GM10847 (cell line): ENCODE results near the gene ZBTB16.

Experiments
- POLR2A ChIP-seq: IDR thresholded peaks from 2 replicates; pipeline ENCODE4 v1.6.1; 2011; ENCODE audit not compliant: insufficient read length; ENCODE audit errors: extremely low read depth

ZBTB16 gene

DNA sequence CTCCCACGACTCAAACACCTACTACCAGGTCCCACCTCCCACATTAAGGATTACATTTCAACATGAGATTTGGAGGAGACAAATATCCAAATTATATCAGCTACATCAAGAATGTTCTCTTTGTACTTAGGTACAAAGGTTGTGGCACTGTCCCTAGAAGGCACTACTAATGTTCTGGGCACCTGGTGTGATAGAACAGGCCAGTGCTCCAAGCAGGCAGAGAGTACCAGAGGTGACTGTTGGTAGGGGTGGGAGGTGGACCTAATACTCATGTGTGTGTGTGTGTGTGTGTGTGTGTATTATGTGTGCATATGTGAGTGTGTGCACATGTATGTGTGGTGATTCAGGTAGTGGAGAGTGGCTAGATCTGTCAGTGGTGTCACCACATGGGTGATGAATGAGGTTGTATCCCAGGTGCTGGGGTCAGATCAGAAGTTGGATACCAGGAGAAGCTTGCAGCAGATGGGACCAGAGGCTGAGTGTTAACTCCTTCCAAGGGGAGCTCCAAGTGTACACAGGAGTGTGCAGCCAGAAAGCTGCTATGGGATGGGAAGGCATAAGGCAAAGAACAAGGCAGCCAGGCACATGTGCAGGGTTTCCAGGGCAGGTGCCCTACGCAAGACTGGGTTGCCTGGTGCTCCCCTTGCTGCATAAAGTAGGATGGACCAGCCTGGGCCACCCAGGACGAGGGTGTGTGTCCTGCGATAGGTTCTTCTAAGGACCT, 219.0 kb downstream of the ZBTB16 start:
- TF ChIP-seq POLR2A: no peak

DNA sequence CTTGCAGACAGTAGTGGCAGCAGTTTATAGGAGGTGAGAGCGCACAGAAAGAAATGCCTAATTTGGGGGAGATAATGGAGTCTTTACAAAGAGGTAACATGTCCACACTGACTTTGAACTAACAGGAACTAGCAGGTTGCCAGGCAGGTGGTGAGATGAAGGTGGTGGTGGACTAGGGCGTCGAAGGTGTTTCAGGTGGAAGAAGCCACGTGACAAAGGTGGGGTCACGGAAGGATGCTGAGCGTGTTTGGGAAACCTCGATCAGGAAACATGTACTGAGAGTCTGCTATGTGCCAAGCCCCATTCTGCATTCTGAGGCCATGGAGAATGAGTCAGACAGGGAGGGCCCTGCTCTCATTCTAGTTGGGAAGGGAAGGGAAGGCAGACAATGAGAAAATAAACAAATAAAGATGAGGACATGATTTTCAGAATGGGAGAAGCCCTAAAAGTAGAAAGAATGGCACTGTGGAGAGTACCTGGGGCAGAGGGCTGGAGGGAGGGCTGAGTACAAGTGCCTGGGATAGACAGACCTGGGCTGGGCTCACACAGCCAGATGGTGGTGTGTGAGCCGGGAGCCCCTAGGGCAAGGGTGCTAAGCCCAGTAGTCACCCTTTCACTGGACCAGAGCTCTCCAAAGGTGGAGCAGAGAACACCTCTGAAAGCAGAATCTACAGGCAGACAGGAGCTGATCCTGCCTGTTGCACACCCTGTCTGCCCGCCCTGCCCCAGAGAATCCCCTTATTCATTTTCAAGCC, 220.5 kb downstream of the ZBTB16 start:
- no peak for TF ChIP-seq POLR2A

DNA sequence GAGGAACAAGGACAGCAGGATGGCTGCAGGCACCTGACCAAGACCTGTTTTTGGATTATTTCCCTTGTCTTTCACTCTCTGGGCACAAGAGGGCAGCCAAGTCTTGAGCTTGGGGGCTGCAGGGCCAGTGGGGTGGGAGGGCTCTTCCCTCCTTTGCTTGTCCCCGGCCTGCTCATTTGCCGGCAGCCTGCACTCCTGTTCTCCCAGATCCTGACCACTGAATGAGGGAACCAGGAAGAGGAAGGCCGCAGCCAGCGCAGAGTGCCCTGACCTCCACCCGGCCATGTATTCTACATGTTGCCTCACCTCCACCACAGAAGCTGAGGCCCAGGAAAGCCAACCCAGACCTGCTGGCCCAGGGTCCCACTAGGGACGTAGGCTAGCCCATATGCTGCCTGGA, 221.2 kb downstream of the ZBTB16 start:
- no peak for TF ChIP-seq POLR2A

DNA sequence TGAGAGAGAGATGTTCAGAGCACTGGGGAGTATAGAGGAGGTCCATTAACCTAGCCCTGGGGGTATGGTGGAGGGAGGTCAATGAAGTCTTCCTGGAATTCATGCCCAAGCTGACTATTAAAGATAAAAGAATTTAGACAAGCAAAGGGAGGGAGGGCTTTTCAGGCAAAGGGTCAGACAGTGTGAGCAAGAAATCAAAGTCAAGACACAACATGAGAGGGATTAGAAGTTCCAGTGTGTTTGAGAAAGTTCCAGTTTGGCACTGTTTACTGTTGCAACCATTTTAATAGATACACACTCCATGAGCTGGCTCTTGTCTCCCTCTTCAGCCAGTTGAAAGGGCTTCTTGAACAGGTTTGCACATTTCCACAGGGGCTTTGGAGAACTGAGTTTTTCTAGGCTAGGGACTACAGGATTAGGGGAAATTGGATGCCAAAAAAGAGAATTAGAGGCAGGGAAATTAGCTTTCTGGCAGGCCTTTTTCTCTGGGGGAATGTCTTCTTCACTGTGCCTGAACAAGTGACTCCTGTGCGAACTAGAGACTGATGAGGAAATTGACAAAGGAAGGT, 222.0 kb downstream of the ZBTB16 start:
- no peak for TF ChIP-seq POLR2A

DNA sequence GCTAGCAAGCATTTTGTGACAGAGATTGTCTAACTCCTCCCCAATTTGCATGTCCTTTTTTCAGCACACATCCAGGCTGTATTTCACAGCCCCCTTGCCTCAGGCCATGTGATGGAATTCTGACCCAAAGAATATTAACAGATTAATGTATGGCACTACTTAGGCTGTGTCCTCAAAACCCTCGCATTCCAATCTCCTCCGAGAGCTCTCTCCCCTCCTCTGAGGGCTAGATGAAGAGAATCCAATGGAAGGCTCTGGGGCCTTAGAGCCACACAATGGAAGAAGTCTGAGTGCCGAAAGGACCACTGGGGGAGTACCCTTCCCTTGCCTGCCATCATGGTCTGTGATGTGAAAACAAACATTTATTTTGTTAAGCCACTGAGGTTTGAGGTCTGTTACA, 223.0 kb downstream of the ZBTB16 start:
- TF ChIP-seq POLR2A: no peak

DNA sequence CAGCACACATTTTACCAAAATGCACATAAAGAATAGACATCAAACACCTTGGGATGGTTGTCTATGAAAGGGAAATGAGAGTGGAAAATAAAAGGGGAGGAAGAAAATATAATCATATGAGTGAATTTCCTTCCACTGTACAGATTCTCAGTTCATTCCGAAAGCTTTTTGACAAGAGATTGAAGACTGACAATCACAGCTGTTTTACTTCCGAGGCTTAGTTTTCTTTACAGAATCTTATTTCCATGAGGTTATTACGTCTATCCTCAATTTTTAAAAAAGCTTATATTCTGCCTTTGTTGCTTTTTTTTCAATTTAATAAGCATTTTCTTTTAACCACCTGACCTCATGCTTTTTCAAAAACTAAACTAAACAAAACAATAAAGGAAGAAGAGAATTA, 223.9 kb downstream of the ZBTB16 start:
- no peak for TF ChIP-seq POLR2A

DNA sequence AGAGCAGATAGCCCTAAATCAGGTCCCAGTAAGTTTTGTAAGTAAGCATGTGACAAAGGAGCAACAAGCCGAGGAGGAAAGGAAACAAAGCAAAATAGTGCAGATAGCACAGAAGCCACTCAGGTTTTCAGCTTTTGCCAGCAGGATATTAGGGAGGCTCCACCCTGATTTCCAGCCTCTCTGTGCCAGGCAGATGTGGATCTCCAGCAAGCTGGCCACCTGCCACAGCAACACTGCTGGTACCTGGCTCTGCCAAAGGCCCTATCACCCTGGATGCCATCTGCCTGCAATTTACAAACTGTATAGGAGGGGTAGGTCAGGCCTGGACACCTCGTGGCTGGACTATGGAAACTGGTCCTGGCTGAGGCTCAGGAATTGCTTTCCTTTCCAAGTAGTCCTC, 224.5 kb downstream of the ZBTB16 start:
- no peak for TF ChIP-seq POLR2A

DNA sequence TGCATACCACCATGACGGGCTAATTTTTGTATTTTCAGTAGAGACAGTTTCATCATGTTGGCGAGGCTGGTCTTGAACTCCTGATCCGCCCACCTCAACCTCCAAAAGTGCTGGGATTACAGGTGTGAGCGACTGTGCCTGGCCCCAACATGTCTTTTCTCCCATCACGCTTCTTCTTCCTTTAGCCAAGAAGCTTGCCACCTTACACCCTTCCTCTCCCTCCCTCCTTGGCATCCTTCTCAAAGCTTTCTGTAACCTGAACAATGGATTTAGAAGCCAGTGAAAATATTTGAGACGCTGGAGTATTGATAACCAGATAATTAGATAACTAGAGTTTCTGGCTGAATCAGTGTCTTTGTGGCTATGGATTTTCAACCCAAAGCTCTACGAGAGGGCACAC, 225.4 kb downstream of the ZBTB16 start:
- TF ChIP-seq POLR2A: no peak

DNA sequence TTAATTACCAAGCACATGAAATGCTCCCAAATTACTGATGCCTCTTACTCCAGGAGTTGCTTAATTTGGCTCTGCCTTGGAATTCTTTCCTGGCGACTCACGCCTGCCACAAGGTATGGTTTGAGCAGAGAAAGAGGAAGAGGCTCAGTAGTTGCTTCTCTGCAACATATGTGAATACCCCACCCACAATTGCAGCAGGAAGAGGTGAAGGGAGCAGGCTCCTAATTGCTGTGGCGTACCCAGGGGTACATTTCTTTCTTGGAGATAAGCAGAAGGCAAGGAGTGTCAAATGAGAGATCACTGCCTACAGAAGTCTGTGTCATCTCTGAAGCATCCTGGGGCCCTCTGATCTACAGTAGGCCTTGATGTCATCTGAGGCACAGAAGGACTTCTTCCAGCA, 226.1 kb downstream of the ZBTB16 start:
- no peak for TF ChIP-seq POLR2A

DNA sequence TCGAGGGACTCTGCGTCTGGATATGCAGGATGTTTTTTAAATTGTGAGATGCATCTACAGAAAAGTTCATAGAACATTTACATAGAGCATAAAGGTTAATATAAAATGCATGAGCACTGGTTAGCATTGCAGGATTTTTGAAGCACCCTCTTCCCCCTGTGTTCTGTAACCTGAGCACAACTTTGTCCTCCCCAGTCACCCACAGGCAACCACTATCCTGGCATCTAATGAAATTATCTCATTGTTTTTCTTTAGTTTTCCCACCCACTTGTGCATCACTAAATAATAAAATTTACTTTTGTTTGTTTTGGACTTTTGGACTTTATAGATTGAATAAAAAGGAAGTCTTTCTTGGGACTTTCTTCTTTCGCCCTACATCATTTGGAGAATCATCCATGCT, 226.7 kb downstream of the ZBTB16 start:
- TF ChIP-seq POLR2A: no peak

DNA sequence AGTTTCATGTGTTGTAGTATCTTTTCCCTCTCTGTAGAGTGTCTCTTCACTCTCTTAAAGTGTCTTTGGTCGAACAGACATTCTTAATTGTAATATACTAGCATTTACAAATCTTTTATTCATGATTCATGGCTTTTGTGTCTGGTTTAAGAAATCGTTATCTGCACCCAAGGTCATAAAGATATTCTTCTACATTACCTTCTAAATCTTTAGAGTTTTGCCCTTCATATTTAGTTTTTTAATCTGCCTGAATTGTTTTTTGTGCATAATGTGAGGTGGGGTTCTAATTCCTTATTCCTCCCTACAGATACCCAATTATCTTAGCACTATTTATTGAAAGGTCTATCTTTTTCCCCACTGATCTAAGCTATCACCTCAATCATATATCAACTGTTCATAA, 227.6 kb downstream of the ZBTB16 start:
- TF ChIP-seq POLR2A: no peak

DNA sequence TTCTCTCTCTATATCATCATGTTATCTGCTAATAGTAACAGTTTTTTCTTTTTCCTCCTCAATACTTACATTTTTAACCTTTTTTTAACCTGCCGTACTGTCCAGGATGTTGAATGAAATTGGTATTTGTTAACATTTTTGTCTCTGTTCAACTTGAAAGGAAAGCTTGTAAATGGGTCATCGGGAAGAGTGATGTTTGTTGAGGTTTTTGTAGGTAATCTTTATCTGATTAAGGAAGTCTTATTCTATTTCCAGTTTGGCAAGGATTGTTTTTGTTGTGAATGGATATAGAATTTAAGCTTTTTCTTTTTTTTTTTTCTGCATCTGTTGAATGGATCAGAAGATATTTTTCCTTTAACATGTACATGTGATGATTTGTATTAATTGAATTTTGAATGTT, 228.6 kb downstream of the ZBTB16 start:
- TF ChIP-seq POLR2A: no peak

DNA sequence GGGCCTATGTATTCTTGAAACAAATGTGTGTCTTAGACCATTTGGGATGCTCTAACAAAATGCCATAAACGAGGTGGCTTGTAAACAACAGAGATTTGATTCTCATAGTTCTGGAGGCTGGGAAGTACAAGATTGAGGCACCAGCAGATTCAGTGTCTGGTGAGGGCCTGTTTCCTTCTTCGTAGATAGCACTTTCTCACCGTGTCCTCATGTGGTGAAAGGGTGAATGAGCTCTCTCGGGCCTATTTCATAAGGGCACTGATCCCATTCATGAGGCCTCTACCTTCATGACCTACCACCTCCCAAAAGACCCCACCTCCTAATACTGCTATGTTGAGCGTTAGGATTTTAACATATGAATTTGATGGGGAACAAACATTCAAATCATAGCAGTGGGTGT, 230.3 kb downstream of the ZBTB16 start:
- TF ChIP-seq POLR2A: no peak

DNA sequence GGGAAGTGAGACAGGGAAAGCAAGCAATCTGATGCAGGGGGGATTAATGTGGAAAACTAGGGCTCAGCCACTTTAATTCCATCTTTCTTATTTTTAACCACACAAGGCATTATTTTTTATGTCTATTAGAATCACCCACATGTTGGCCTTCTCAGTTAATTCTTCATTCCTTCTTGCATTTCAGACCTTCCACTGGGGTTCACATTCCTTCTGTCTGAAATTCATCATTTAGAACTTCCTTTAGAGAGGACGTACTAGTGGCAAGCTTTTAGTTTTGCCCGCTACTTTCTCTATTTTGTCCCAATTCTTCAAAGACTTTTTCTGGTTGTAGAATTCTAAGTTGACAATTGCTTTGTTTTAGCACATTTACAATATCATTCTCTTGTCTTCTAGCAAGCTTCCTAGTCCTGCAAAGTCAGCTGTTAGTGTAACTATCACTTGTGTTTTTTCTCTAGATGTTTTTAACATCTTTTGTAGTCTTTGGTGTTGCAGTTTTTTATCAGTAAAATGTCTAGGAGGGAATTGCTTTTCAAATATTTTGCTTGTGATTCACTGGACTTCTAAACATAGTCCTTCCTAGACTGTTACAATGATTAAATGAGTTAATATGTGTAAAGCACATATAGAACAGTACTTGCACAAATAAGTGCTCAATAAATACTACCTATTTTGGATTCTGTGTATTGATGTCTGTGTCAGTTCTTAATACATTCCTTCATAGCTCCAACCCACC, 231.2 kb downstream of the ZBTB16 start:
- TF ChIP-seq POLR2A: no peak

DNA sequence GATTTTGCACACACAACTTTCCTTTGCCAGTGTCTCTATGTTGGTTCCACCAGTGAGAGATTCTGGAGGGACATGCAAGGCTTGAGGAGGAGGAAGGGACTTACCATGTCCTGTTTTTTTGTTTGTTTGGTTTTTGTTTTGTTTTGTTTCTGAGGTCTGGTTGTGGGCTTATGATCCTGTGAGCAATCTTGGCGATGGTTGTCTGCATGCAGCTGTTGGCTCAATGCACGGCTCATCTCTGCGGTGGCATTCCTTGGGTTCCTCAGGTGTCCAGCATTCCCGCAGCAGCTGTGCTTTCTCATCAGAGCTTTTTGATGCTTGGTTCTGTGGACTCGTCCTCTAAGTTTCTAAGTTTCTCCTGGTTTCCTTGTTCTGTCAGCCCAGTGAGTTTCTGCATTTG, 231.9 kb downstream of the ZBTB16 start:
- no peak for TF ChIP-seq POLR2A
